Neutrophil (primary cell): ENCODE results near the gene RORC.
A peak's percentile ranks its signal among the peaks of the same experiment; 100 is the strongest.
"Not testable (repeated sequence)": the region's sequence is repeated elsewhere in the genome, so short reads cannot be mapped to it uniquely, and the experiment has no call there.

Source experiments
- H3K27ac ChIP-seq: fragments of 200-600 bp; sonication (generic); 2 replicates; pipeline ENCODE4 v1.5.1; 2016; ENCODE audit warnings: mild to moderate bottlenecking, moderate library complexity
- H3K27me3 ChIP-seq: fragments of 200-600 bp; sonication (generic); 2 replicates; pipeline ENCODE4 v1.6.0; 2016; ENCODE audit warnings: mild to moderate bottlenecking
- H3K36me3 ChIP-seq: fragments of 200-600 bp; sonication (generic); 2 replicates; pipeline ENCODE4 v1.5.1; 2017
- H3K4me1 ChIP-seq, 2 experiments: fragments of 200-600 bp in 1 of 2; sonication (generic) in 1 of 2; 1 replicate in 1 of 2; 2 replicates in 1 of 2; pipeline versions ENCODE4 v1.5.1 to v1.6.1; 2013 to 2016; ENCODE audit warnings: low read depth in 1 of 2, low read length in 1 of 2, mild to moderate bottlenecking in 1 of 2, moderate library complexity in 1 of 2; ENCODE audit not compliant: control insufficient read depth in 1 of 2, insufficient read depth in 1 of 2
- H3K4me3 ChIP-seq, 2 experiments: fragments of 200-600 bp in 1 of 2; sonication (generic) in 1 of 2; 1 replicate in 1 of 2; 2 replicates in 1 of 2; pipeline ENCODE4 v1.5.1; 2013 to 2016; ENCODE audit warnings: low read depth in 1 of 2, low read length in 1 of 2, mild to moderate bottlenecking in 1 of 2, moderate library complexity in 1 of 2
- H3K9me3 ChIP-seq: fragments of 200-600 bp; sonication (generic); 2 replicates; pipeline ENCODE4 v1.5.1; 2016
- CTCF ChIP-seq: fragments of 200-600 bp; sonication (generic); IDR thresholded peaks from 2 replicates; pipeline ENCODE4 v1.5.1; 2016; ENCODE audit warnings: antibody characterized with exemption

RORC gene

GRCh38 chr1:151831605-151832004, at the start of gene RORC:
TSS of gene RORC (minus strand) at chr1:151831802. CDS start at chr1:151831764, 38 bp downstream.
- no peak for TF ChIP-seq CTCF
- Histone ChIP-seq H3K4me3 (no peak within 1 kb of the TSS), H3K36me3 (no peaks in the 10 kb centered on the region), H3K27ac (no peak within 1 kb of the TSS), H3K27me3 (peaks cover 37% of the 10 kb centered on the region), H3K4me1 (peaks cover 10 to 14% of the 10 kb centered on the region in 2 experiments), H3K9me3 (no peaks in the 10 kb centered on the region)

- no peaks in the 10 kb centered on the region for H3K27me3 ChIP-seq
- TF ChIP-seq CTCF, result no peak
- no peaks in the 10 kb centered on the region for H3K9me3 ChIP-seq
- no peak overlapping the region for H3K4me3 ChIP-seq
- H3K27ac ChIP-seq, result no peak overlapping the region
- H3K4me1 ChIP-seq, result no peaks in the 10 kb centered on the region
- no peaks in the 10 kb centered on the region for H3K36me3 ChIP-seq
These were observed 44.0 kb upstream of the RORC start for GRCh38 chr1:151875419-151876097.

DNA sequence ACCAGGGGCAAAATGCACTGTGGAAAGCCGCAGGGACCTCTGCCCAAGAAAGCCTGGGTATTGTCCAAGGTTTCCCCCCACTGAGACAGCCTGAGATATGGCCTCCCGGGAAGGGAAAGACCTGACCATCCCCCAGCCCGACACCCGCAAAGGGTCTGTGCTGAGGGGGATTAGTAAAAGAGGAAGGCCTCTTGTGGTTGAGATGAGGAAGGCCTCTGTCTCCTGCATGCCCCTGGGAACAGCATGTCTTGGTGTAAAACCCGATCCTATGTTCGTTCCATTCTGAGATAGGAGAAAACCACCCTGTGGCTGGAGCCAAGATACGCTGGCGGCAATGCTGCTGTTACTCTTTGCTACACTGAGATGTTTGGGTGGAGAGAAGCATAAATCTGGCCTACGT, 41.2 kb upstream of the RORC start:
- H3K27me3 ChIP-seq, H3K36me3 ChIP-seq, H3K27ac ChIP-seq, H3K9me3 ChIP-seq, H3K4me1 ChIP-seq, H3K4me3 ChIP-seq: not testable (repeated sequence)

- H3K4me3 ChIP-seq, result no peak overlapping the region
- no peaks in the 10 kb centered on the region for H3K9me3 ChIP-seq
- no peak for TF ChIP-seq CTCF
- H3K36me3 ChIP-seq, result no peaks in the 10 kb centered on the region
- no peaks in the 10 kb centered on the region for H3K27me3 ChIP-seq
- H3K4me1 ChIP-seq, result peaks cover 0 to 15% of the 10 kb centered on the region in 2 experiments
- no peak overlapping the region for H3K27ac ChIP-seq
These were observed 39.9 kb upstream of the RORC start for GRCh38 chr1:151871284-151872030.

DNA sequence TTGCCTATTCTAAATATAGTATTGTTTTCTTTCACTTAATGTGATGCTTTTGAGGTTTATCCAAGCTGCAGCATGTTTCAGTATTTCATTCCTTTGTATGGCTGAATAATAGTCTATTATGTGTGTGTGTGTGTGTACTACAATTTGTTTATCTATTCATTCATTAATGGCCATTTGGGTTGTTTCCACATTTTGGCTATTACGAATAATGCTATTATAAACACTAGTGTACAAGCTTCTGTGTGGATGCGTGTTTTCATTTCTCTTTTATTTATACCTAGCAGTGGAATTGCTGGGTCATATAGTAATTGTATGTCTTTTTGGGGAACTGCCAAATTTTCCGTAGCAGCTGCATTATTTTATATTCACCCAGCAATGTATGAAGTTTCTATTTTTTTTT, 36.9 kb upstream of the RORC start:
- no peaks in the 10 kb centered on the region for H3K9me3 ChIP-seq
- no peaks in the 10 kb centered on the region for H3K36me3 ChIP-seq
- no peaks in the 10 kb centered on the region for H3K27me3 ChIP-seq
- no peak overlapping the region for H3K4me3 ChIP-seq
- no peak overlapping the region for H3K27ac ChIP-seq
- H3K4me1 ChIP-seq, result peaks cover 0 to 15% of the 10 kb centered on the region in 2 experiments
- no peak for TF ChIP-seq CTCF

- H3K4me1 ChIP-seq, result peaks cover 0 to 15% of the 10 kb centered on the region in 2 experiments
- H3K9me3 ChIP-seq, result no peaks in the 10 kb centered on the region
- no peaks in the 10 kb centered on the region for H3K36me3 ChIP-seq
- H3K27me3 ChIP-seq, result no peaks in the 10 kb centered on the region
- TF ChIP-seq CTCF, result no peak
- peak overlapping the region; percentile 13 for H3K27ac ChIP-seq
- H3K4me3 ChIP-seq, result no peak overlapping the region
These were observed 36.3 kb upstream of the RORC start for GRCh38 chr1:151867765-151868411.
